ENCODE results near the gene YRDC.

Gene YRDC

DNA sequence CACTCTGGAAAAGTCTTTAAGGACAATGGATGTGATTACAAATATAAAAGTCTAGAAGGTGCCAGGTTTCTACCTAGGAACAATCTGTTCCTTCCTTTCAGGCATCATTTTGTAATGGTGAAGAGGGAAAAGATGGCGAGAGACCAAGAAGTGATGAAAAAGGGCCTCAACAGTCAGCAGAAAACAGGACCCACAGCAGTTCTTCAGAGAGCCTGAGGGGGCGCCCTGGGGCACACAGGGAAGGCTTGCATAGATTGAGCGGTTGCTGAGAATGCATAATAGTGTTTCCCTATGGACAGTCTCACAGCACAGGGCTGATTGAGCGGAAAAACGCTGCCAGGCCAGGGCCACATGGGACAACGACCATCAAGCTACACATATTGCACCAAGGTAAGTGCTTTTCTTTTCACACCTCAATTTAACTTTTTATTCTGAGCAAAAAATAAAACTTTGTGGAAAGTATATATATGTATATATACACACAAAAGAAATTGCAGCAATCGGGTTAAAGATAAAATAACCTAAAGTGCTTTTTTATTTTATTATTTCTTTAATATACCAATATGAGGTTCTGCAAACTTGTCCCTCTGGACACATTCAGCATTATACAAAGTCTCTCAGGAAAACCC lies 3.1 kb upstream of the YRDC start (continued):
- TF ChIP-seq ZBTB8A (tag by site-specific recombination; IDR thresholded peaks at IDR 0.05), result 0 out of 2 replicates have a peak, but pooled peaks have one; percentile 19
- no peak for TF ChIP-seq ZNF791 (tag by site-specific recombination; IDR thresholded peaks at IDR 0.05)
- TF ChIP-seq ZNF677 (tag by site-specific recombination; IDR thresholded peaks at IDR 0.05), result no peak
- no peak for TF ChIP-seq ZNF596 (tag by site-specific recombination; IDR thresholded peaks at IDR 0.05)
- no peak for TF ChIP-seq TCF7L2 (IDR thresholded peaks at IDR 0.05; ENCODE audit: borderline replicate concordance, low read depth, low read length)
- TF ChIP-seq GLIS2 (tag by site-specific recombination; IDR thresholded peaks at IDR 0.05), result no peak
- TF ChIP-seq ZNF114 (tag by site-specific recombination; IDR thresholded peaks at IDR 0.05), result no peak
- TF ChIP-seq ZNF792 (tag by site-specific recombination; IDR thresholded peaks at IDR 0.05), result no peak
- no peak for TF ChIP-seq BCL11A (tag by site-specific recombination; IDR thresholded peaks at IDR 0.05; ENCODE audit: low read depth)
- no peak for TF ChIP-seq ZNF473 (tag by site-specific recombination; IDR thresholded peaks at IDR 0.05)
- no peak for TF ChIP-seq ZNF211 (tag by site-specific recombination; IDR thresholded peaks at IDR 0.05; ENCODE audit: low read depth)
- TF ChIP-seq ZNF555 (tag by site-specific recombination; conservative IDR thresholded peaks at IDR 0.05), result no peak
- no peak for TF ChIP-seq ZNF157 (tag by site-specific recombination; IDR thresholded peaks at IDR 0.05)
- 0 out of 2 replicates have a peak, but pooled peaks have one; percentile 23 for TF ChIP-seq YY2 (tag by site-specific recombination; IDR thresholded peaks at IDR 0.05)
- TF ChIP-seq OVOL3 (tag by site-specific recombination; IDR thresholded peaks at IDR 0.05), result no peak
- TF ChIP-seq ZNF76 (tag by site-specific recombination; IDR thresholded peaks at IDR 0.05; ENCODE audit: borderline replicate concordance, low read depth), result no peak
- TF ChIP-seq ZNF837 (tag by site-specific recombination; IDR thresholded peaks at IDR 0.05), result no peak
- TF ChIP-seq ZNF610 (tag by site-specific recombination; IDR thresholded peaks at IDR 0.05; ENCODE audit: borderline replicate concordance), result peak; percentile 69; the same call in 1 of the 2 replicates
- TF ChIP-seq, protein P1, sequence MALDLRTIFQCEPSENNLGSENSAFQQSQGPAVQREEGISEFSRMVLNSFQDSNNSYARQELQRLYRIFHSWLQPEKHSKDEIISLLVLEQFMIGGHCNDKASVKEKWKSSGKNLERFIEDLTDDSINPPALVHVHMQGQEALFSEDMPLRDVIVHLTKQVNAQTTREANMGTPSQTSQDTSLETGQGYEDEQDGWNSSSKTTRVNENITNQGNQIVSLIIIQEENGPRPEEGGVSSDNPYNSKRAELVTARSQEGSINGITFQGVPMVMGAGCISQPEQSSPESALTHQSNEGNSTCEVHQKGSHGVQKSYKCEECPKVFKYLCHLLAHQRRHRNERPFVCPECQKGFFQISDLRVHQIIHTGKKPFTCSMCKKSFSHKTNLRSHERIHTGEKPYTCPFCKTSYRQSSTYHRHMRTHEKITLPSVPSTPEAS (tag by site-specific recombination; IDR thresholded peaks at IDR 0.05), result no peak
- no peak for TF ChIP-seq ZSCAN30 (tag by site-specific recombination; IDR thresholded peaks at IDR 0.05)
- TF ChIP-seq ZIC2 (tag by site-specific recombination; IDR thresholded peaks at IDR 0.05), result no peak
- TF ChIP-seq, protein P2, sequence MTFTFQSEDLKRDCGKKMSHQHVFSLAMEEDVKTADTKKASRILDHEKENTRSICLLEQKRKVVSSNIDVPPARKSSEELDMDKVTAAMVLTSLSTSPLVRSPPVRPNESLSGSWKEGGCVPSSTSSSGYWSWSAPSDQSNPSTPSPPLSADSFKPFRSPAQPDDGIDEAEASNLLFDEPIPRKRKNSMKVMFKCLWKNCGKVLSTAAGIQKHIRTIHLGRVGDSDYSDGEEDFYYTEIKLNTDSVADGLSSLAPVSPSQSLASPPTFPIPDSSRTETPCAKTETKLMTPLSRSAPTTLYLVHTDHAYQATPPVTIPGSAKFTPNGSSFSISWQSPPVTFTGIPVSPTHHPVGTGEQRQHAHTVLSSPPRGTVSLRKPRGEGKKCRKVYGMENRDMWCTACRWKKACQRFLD (tag by site-specific recombination; IDR thresholded peaks at IDR 0.05), result no peak
- TF ChIP-seq PRDM1 (tag by site-specific recombination; IDR thresholded peaks at IDR 0.05), result no peak
- TF ChIP-seq, protein P3, sequence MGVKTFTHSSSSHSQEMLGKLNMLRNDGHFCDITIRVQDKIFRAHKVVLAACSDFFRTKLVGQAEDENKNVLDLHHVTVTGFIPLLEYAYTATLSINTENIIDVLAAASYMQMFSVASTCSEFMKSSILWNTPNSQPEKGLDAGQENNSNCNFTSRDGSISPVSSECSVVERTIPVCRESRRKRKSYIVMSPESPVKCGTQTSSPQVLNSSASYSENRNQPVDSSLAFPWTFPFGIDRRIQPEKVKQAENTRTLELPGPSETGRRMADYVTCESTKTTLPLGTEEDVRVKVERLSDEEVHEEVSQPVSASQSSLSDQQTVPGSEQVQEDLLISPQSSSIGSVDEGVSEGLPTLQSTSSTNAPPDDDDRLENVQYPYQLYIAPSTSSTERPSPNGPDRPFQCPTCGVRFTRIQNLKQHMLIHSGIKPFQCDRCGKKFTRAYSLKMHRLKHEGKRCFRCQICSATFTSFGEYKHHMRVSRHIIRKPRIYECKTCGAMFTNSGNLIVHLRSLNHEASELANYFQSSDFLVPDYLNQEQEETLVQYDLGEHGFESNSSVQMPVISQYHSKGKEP (tag by site-specific recombination; IDR thresholded peaks at IDR 0.05), result no peak
- no peak for TF ChIP-seq ZNF664 (tag by site-specific recombination; IDR thresholded peaks at IDR 0.05)
- peak; percentile 82 for TF ChIP-seq TRIM28 (IDR thresholded peaks at IDR 0.05; ENCODE audit: borderline replicate concordance, low read length)
- TF ChIP-seq ZNF830 (tag by site-specific recombination; IDR thresholded peaks at IDR 0.05; ENCODE audit: low read depth), result no peak
- TF ChIP-seq HOXA7 (CRISPR knock-in tag; IDR thresholded peaks at IDR 0.05; ENCODE audit: borderline replicate concordance), result no peak
- TF ChIP-seq CTCF (tag by site-specific recombination; IDR thresholded peaks at IDR 0.05), result peak; percentile 67
- TF ChIP-seq ZNF776 (tag by site-specific recombination; IDR thresholded peaks at IDR 0.05; ENCODE audit: borderline replicate concordance), result no peak
- TF ChIP-seq ZBTB17 (tag by site-specific recombination; IDR thresholded peaks at IDR 0.05), result peak; percentile 75
- no peak for TF ChIP-seq ZNF202 (tag by site-specific recombination; IDR thresholded peaks at IDR 0.05; ENCODE audit: borderline replicate concordance)
- TF ChIP-seq ZNF184 (tag by site-specific recombination; IDR thresholded peaks at IDR 0.05), result no peak
- no peak for TF ChIP-seq ZNF670 (tag by site-specific recombination; IDR thresholded peaks at IDR 0.05; ENCODE audit: low read depth)
- TF ChIP-seq, protein P4, sequence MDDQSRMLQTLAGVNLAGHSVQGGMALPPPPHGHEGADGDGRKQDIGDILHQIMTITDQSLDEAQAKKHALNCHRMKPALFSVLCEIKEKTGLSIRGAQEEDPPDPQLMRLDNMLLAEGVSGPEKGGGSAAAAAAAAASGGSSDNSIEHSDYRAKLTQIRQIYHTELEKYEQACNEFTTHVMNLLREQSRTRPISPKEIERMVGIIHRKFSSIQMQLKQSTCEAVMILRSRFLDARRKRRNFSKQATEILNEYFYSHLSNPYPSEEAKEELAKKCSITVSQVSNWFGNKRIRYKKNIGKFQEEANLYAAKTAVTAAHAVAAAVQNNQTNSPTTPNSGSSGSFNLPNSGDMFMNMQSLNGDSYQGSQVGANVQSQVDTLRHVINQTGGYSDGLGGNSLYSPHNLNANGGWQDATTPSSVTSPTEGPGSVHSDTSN (CRISPR knock-in tag; IDR thresholded peaks at IDR 0.05), result no peak

Measured in HEK293 (cell line).